HG03521 (cell line): Measurements from ENCODE around the gene KLHL11.

Source experiments
- ATAC-seq: cut with Tn5 transposase; IDR thresholded peaks from one replicate; pipeline ENCODE4 v1.9.1; 2021; ENCODE audit warnings: mild to moderate bottlenecking, moderate library complexity; ENCODE audit not compliant: unreplicated experiment

KLHL11 gene

GRCh38 chr17:41811549-41812380, 53.5 kb downstream of the KLHL11 start, which contains the start of gene P3H4:
Gene P3H4, minus strand, starts transcription at chr17:41811949. Its CDS starts 34 bp downstream, at chr17:41811915.
- ATAC-seq = peak; percentile 66

GRCh38 chr17:41810659-41811548, 54.3 kb downstream of the KLHL11 start:
- no peak for ATAC-seq

GRCh38 chr17:41806685-41807445, 58.4 kb downstream of the KLHL11 start:
- no peak for ATAC-seq
